Stimulated activated CD4-positive, alpha-beta T cell treated with anti-CD3 and anti-CD28 coated beads, Interleukin-2, amount 100 ng/mL, for 4 hours (primary cell): ENCODE measurements around the gene ZNF181.
A peak's percentile ranks its signal among the peaks of the same experiment; 100 is the strongest.
"Not testable (repeated sequence)": the region's sequence is repeated elsewhere in the genome, so short reads cannot be mapped to it uniquely, and the experiment has no call there.

Experiments
- DNase-seq: peaks from one replicate; pipeline ENCODE4 v3.0.0-alpha.2; 2020; ENCODE audit warnings: low read depth

ZNF181 gene

DNA sequence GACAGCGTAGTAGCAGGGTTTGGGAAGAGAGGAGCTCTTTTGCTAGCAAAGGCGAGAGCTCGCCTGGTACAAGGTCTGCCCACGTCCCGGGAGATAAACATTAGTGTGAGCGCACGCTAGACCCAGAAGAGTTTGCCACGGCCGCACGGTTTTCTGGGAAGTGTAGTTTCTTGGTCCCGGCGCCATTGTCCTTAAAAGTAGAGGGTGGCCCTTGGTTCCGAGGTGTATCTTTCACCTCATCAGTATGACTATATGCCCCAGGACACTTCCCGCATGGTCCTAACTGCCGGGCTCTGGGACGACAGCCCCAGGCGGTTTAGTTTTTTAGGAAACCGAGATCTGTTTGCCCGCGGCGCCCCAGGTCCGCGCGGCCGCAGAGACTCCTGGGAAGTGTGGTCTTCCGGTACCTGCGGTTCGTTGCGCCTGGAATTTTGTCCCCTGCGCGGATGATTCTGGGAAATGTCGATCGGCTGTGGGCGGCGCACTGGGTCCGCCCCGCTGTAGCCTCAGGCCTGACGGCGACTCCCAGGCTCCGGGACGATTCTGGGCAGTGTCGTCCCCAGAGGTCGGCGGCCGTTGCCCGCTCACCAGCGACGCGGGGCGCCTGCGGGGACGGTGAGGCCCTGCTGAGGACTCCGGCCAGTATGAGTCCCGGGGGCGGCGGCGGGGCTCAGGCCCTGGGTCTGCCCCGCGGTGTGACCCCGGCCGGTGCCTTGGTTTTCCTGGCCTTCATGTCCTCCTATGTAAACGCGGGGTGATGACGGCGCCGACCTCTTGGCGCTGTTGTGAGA is at the start of gene ZNF181:
TSS of gene ZNF181 (plus strand) at position 498 of the 791 bp plus-strand sequence. CDS start 795 bp downstream, outside the sequence.
- DNase-seq = peak; percentile 74

GRCh38 chr19:34685266-34685665 is 48.8 kb upstream of the ZNF181 start:
- DNase-seq = not testable (repeated sequence)

- DNase-seq = no peak
Measured at GRCh38 chr19:34686455-34686854, 47.6 kb upstream of the ZNF181 start.

GRCh38 chr19:34687348-34687747 is 46.7 kb upstream of the ZNF181 start:
- no peak for DNase-seq

DNA sequence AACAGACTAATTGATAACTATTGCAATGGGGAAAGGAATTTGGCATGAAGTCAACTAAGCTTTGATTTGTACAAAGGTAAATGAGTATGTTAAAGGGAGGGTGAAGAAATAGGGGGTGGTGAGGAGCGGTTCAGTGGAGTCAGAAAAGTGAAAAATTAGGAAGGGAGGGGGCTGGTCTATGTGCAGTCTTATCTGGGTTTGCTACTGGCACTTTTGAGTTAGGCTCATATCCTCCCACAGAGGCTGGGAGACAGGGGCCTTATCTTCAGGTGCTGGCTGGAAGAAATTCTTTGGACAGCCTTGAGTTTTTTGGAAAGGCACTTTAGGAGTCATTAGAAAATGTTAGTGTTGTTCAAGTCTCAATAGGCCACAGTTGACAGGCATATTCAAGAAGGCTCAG is 45.5 kb upstream of the ZNF181 start:
- no peak for DNase-seq

DNA sequence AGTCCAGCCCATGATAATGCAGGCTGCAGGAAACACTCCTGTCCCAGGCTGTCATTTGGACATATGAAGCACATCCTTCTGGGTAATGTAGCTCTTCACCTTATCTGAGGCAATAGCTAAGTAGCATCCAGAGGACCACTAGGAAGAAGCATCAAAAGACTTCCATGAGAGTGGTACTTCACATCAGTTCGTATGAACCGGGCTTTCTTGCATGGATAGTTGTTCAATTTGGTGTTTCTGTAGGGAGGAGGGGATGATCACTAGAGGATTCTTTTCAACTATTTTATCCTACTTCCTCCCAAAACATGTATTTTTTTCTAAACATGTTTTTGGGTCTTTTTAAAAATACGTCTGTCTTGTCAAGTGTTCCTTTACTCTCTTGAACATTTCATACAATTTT is 43.7 kb upstream of the ZNF181 start:
- DNase-seq = no peak

DNA sequence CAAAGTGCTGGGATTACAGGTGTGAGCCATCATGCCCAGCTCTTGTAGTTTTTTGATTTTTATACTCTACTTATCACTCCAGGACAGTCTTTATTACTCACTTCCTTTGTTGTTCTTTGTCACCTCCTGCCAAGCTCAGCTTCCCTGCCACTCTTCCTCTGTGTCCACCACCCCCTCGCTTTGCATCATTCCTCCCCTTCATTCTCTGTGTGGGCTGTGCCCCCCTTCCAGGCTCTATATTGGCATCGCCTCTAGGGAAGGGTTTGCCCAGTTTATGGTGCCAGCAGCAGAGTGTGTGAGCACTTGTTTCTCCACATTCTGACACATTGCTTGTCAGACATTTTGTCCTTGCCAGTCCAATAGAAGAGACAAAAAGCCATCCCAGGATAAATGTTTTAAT is 41.5 kb upstream of the ZNF181 start:
- no peak for DNase-seq

DNA sequence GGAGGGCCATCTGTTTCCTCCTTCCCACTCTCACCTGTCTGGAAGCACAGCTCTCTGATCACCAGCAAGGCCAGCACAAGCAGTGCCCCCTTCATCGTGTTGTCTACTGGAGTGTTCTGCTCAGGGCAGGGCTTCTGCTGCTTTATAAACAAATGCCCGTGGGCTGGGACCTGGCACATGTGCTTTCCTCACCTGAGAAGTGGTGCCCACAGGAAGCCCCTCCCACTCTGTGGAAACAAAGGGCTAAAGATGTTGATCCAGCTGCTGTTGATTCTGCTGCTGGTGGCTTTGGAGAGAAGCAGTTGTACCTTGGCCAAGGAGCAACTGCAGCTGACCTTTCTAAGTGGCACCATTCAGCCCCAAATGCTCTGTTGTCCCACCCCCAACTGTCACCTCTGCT is 26.4 kb upstream of the ZNF181 start:
- no peak for DNase-seq

GRCh38 chr19:34711890-34712289 is 22.2 kb upstream of the ZNF181 start:
- DNase-seq = no peak

GRCh38 chr19:34712395-34713261 is 21.4 kb upstream of the ZNF181 start:
- peak; percentile 53 for DNase-seq

DNA sequence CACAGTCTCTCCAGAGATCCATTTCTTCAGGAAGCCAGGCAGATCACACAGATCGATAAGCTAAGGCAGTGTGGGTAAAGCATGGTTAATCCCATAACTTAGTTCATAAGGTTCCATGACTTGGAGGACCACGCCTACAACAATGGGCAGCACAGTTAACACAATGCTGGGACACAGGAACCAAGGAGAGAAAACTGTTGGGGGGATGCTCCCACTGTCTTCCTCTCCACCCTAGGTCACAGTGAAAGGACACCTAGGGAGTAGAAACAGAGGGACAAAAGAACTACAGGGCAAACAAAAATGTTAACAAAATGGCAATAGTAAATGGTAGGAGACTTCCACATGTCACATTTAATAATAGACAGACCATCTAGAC is 20.8 kb upstream of the ZNF181 start:
- no peak for DNase-seq

DNA sequence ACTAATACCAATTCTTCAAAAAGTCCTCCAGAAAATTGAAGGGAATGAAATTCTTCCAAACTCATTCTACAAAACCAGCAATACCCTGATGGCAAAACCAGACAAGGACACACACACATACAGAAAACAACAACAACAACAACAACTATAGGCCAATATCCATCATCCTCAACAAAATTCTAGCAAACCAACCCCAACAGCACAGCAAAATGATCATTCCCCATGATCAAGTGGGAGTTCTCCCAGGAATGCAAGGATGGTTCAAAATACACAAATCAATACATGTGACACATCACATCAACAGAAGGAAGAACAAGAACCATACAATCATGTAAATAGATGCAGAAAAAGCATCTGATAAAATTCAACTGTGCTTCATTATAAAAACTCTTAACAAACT is 18.7 kb upstream of the ZNF181 start:
- no peak for DNase-seq

GRCh38 chr19:34722353-34722752 is 11.7 kb upstream of the ZNF181 start:
- no peak for DNase-seq

GRCh38 chr19:34725400-34725799 is 8.6 kb upstream of the ZNF181 start:
- DNase-seq = no peak

DNA sequence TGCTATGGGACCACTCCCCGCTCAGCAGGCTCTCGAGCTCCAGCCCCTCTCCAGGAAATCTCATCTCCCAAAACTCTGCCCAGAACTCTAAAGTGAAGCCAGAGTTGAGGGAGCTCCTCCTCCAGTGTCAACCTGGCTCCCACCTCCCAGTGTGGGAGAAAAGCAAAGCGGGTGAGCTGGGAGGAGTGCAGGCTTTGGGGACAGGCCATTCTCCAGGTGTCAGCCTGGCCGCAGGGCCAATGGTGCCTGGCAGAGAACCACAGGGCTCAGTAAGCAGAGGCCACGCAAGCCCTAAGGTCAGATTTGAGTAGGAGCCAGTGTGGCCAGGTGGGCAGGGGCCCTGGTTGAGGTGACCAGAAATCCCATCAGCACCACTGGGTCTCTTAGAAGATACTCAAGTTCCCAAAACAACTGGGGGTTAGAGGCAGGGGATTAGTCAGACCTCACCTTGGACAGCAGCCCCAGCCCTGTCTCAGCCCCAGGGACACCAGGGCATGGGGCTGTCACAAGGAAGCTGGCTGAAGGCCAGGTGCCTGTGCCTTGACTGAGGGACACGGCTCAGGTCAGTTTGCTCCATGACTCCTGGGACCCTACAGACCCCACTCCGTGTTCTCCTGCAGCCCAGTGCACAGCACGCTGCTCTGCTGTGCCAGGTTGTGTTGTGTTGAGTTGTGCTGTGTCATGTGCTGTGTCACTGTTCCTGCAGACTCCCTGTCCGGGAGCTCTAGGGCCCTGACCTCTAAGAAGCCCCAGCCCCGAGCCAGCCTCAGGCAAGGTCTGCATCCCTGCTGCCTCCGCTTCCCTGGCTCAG is 2.8 kb upstream of the ZNF181 start:
- DNase-seq = no peak

DNA sequence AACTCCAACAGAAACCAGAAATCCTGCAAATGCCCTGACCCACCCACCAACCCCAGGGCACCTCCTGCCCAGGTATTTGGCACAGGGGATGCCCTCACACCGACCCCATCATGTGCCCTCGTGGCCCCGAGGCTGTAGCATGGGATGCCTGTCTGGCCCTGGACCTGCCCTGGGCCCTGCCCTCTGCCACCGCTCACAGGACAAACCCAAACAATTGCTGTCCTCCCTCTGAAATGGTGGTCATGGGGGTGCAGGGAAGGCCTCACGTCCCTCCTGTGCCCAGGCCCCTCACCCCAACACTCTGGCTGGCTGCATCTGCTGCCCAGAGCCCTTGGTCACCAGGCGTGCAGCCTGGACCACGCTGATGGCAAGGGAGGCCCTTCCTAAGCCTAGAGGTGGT is 2.1 kb upstream of the ZNF181 start:
- DNase-seq = no peak

- no peak for DNase-seq
Measured at GRCh38 chr19:34732612-34733211, 1.3 kb upstream of the ZNF181 start.

- no peak for DNase-seq
Measured at GRCh38 chr19:34733266-34733745, 737 bp upstream of the ZNF181 start.

DNA sequence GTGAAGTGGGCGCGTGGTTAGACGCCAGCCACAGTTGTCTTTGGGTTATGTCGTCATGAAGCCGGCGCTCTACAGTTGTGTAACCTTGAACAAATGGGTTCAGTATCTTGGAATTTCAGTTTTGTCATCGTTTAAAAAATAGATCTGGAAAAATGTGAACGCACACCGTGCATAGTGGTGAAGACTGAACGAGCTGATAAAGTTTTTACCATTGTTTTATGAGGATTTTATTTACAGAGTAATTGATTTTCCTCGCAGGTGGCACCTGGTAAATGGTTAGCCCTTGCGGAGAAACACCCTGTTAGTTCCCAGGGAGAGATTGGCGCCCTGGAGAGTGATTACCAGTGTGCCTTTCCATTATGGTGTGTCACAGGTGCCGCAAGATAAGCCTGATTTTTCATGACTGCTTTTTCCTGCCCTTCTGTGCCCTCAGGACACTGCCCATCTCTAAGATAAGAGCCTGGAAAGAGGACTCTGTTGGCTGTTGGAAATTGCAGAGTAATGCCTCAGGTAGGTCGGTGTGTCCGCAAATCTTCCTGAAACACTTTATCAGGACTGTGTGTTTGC is 577 bp downstream of the ZNF181 start:
- peak; percentile 47 for DNase-seq

- DNase-seq = no peak
Measured at GRCh38 chr19:34744896-34745690, 11.1 kb downstream of the ZNF181 start.

DNA sequence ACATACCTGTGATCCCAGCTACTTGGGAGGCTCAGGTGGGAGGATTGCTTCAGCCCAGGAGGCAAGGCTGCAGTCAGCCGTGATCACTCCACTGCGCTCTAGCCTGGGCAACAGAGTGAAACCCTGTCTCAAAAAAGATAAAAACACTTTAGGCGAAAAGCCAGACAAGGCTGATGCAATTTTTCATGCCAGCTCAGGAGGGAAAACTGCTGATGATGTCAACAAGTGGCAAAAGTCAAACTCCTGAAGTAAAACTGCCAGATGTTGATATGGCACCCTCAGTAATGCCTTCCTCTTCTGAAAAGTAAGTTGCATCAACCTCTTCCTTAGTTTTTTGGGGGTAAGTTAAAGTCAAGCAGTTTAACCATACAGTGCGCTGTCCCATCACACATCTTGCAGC is 23.4 kb downstream of the ZNF181 start:
- no peak for DNase-seq
